Fibroblast of lung (primary cell): ENCODE data around the gene LILRA1. TPM values are rescaled to one million over a fixed set of nuclear protein-coding genes. Genes with fewer than 3 reads are reported as not detected.
"Not testable (repeated sequence)": the region's sequence is repeated elsewhere in the genome, so short reads cannot be mapped to it uniquely, and the experiment has no call there.

Experiments used
- DNase-seq, 2 donors: peaks; one replicate each; pipeline versions ENCODE4 v3.0.0 to v3.0.0-alpha.2; 2010; ENCODE audit warnings: low read depth in 2 of 2
- H2AFZ ChIP-seq: 2 replicates; pipeline ENCODE4 v1.5.1; 2012; ENCODE audit warnings: low read length, control low read depth, inconsistent platforms
- H3K27ac ChIP-seq: 2 replicates; pipeline ENCODE4 v1.5.1; 2011; ENCODE audit warnings: low read length, control low read depth; ENCODE audit not compliant: insufficient read depth
- H3K27me3 ChIP-seq: 2 replicates; pipeline ENCODE4 v1.5.1; 2011; ENCODE audit warnings: mild to moderate bottlenecking, low read length; ENCODE audit not compliant: control insufficient read depth, insufficient read depth
- H3K36me3 ChIP-seq: 2 replicates; pipeline ENCODE4 v1.5.1; 2011; ENCODE audit warnings: low read length; ENCODE audit not compliant: control insufficient read depth, insufficient read depth
- H3K4me1 ChIP-seq: 2 replicates; pipeline ENCODE4 v1.5.1; 2011; ENCODE audit warnings: low read length; ENCODE audit not compliant: control insufficient read depth, insufficient read depth; ENCODE audit errors: extremely low read depth
- H3K4me2 ChIP-seq: 2 replicates; pipeline ENCODE4 v1.5.1; 2011; ENCODE audit warnings: low read length, control low read depth; ENCODE audit not compliant: insufficient read depth; ENCODE audit errors: extremely low read depth
- H3K4me3 ChIP-seq, 4 experiments: fragments of 200-600 bp in 1 of 4; sonication (generic) in 1 of 4; replicated peaks in 1 of 4; 2 replicates each; pipeline ENCODE4 v1.5.1; 2011 to 2016; ENCODE audit warnings: low read length in 4 of 4, low read depth in 3 of 4, mild to moderate bottlenecking in 3 of 4, control low read depth in 2 of 4, inconsistent platforms in 1 of 4, mixed read lengths in 1 of 4; ENCODE audit not compliant: insufficient read depth in 1 of 4; ENCODE audit errors: control extremely low read depth in 1 of 4
- H3K79me2 ChIP-seq: 2 replicates; pipeline ENCODE4 v1.5.1; 2012; ENCODE audit warnings: mild to moderate bottlenecking, low read length, inconsistent platforms; ENCODE audit not compliant: control insufficient read depth, insufficient read depth
- H3K9ac ChIP-seq: 2 replicates; pipeline ENCODE4 v1.5.1; 2011; ENCODE audit warnings: mild to moderate bottlenecking, low read length, control low read depth; ENCODE audit not compliant: insufficient read depth
- H3K9me3 ChIP-seq: 2 replicates; pipeline ENCODE4 v1.5.1; 2012; ENCODE audit warnings: low read depth, low read length; ENCODE audit not compliant: control insufficient read depth, insufficient read depth
- H4K20me1 ChIP-seq: 2 replicates; pipeline ENCODE4 v1.5.1; 2011; ENCODE audit warnings: low read length; ENCODE audit not compliant: control insufficient read depth, insufficient read depth; ENCODE audit errors: extremely low read depth
- EZH2 ChIP-seq: IDR thresholded peaks from 2 replicates; pipeline ENCODE4 v1.5.1; 2012; ENCODE audit warnings: low read length, control low read depth, mild to moderate bottlenecking; ENCODE audit errors: missing control alignments
- polyA plus RNA-seq, 2 donors: library from polyadenylated mRNA; depleted of rRNA in 1 of 2; stranded (reverse) in 1 of 2; unstranded in 1 of 2; fragments of >200 nt; gene quantifications; 2 replicates each; pipeline ENCODE4 v1.2.1, GENCODE V29; 2011 to 2012; ENCODE audit warnings: missing spikeins in 1 of 2
- total RNA-seq: library from RNA; depleted of rRNA; stranded (reverse); fragments of >200 nt; gene quantifications from 2 replicates; pipeline ENCODE4 v1.2.1, GENCODE V29; 2014
- TF ChIP-seq, protein P1 (sequence below), 2 donors: IDR thresholded peaks in 1 of 2; conservative IDR thresholded peaks in 1 of 2; 1 replicate in 1 of 2; 2 replicates in 1 of 2; pipeline ENCODE4 v1.5.1; 2011 to 2012; ENCODE audit warnings: low read length in 2 of 2, control low read depth in 1 of 2, inconsistent platforms in 1 of 2, low read depth in 1 of 2, mild to moderate bottlenecking in 1 of 2

LILRA1 gene
- total and polyA plus RNA-seq, 2 donors (not counting 1 experiment from before 2014, with no cell fraction given), result not detected

DNA sequence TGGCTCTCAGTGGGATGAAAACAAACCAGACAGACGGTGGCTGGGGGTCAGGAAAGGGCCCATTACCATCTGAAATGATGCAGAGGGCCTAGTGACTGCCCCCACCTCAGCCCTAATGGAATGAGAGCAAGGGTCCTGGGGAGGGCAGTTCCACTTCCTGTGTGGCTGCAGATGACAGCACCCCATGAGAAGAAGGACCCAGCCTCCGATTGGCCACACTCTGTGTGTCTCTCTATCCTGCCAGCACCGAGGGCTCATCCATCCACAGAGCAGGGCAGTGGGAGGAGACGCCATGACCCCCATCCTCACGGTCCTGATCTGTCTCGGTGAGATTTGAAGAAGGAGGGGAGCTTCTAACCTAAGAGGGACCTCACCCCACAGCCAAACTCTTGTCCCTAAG is 37.4 kb downstream of the LILRA1 start:
- no peaks in the 10 kb centered on the region for H3K9me3 ChIP-seq
- H3K79me2 ChIP-seq, result no peaks in the 10 kb centered on the region
- H3K4me2 ChIP-seq, result no peak overlapping the region
- TF ChIP-seq EZH2, result no peak
- TF ChIP-seq, protein P1, sequence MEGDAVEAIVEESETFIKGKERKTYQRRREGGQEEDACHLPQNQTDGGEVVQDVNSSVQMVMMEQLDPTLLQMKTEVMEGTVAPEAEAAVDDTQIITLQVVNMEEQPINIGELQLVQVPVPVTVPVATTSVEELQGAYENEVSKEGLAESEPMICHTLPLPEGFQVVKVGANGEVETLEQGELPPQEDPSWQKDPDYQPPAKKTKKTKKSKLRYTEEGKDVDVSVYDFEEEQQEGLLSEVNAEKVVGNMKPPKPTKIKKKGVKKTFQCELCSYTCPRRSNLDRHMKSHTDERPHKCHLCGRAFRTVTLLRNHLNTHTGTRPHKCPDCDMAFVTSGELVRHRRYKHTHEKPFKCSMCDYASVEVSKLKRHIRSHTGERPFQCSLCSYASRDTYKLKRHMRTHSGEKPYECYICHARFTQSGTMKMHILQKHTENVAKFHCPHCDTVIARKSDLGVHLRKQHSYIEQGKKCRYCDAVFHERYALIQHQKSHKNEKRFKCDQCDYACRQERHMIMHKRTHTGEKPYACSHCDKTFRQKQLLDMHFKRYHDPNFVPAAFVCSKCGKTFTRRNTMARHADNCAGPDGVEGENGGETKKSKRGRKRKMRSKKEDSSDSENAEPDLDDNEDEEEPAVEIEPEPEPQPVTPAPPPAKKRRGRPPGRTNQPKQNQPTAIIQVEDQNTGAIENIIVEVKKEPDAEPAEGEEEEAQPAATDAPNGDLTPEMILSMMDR (conservative IDR thresholded peaks at IDR 0.05 in 1 of 2, IDR thresholded peaks at IDR 0.05 in 1 of 2; ENCODE audit: low read depth in 1 of 2, low read length in 2 of 2), result no peak
- no peak overlapping the region for H2AFZ ChIP-seq
- no peaks in the 10 kb centered on the region for H3K4me1 ChIP-seq
- no peaks in the 10 kb centered on the region for H3K27me3 ChIP-seq
- H3K27ac ChIP-seq, result no peak overlapping the region
- H3K9ac ChIP-seq, result no peak overlapping the region
- H3K36me3 ChIP-seq, result no peaks in the 10 kb centered on the region
- DNase-seq, result no peak
- no peaks in the 10 kb centered on the region for H4K20me1 ChIP-seq
- H3K4me3 ChIP-seq, result no peak overlapping the region

DNA sequence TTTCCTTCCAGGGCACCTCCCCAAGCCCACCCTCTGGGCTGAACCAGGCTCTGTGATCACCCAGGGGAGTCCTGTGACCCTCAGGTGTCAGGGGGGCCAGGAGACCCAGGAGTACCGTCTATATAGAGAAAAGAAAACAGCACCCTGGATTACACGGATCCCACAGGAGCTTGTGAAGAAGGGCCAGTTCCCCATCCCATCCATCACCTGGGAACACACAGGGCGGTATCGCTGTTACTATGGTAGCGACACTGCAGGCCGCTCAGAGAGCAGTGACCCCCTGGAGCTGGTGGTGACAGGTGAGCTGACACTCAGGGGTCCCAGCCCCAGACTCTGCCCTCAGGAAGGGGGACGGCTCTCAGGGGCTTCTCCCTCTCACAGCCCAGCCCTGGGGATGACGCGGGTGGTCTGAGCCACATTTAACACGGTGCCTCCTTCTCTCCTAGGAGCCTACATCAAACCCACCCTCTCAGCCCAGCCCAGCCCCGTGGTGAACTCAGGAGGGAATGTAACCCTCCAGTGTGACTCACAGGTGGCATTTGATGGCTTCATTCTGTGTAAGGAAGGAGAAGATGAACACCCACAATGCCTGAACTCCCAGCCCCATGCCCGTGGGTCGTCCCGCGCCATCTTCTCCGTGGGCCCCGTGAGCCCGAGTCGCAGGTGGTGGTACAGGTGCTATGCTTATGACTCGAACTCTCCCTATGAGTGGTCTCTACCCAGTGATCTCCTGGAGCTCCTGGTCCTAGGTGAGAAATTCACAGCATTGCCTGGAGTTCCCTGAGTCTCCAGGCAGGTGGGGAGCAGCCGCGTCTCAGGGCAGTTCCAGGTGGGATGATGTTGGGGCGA is 38.3 kb downstream of the LILRA1 start:
- H4K20me1 ChIP-seq, H3K4me1 ChIP-seq, DNase-seq: not testable (repeated sequence)

DNA sequence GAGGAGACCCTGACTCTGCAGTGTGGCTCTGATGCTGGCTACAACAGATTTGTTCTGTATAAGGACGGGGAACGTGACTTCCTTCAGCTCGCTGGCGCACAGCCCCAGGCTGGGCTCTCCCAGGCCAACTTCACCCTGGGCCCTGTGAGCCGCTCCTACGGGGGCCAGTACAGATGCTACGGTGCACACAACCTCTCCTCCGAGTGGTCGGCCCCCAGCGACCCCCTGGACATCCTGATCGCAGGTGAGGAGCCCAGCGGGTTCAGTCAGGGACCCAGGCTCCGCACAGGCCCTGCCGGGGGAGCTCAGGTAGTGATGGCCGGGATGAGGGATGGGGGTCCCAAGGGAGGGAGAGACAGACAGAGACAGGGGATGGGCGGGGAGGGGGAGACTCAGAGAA is 39.1 kb downstream of the LILRA1 start:
- not testable (repeated sequence) for H3K4me1 ChIP-seq, H3K36me3 ChIP-seq, H3K9me3 ChIP-seq, H2AFZ ChIP-seq, H3K27ac ChIP-seq, H4K20me1 ChIP-seq, H3K79me2 ChIP-seq, H3K4me3 ChIP-seq, H3K4me2 ChIP-seq, H3K9ac ChIP-seq, DNase-seq, H3K27me3 ChIP-seq

More for the DNA sequence above, 38.3 kb downstream of the LILRA1 start:
- H3K9me3 ChIP-seq, H3K27me3 ChIP-seq, H3K4me2 ChIP-seq, H3K27ac ChIP-seq, H3K79me2 ChIP-seq, H3K36me3 ChIP-seq, H3K9ac ChIP-seq, H3K4me3 ChIP-seq, H2AFZ ChIP-seq: not testable (repeated sequence)

DNA sequence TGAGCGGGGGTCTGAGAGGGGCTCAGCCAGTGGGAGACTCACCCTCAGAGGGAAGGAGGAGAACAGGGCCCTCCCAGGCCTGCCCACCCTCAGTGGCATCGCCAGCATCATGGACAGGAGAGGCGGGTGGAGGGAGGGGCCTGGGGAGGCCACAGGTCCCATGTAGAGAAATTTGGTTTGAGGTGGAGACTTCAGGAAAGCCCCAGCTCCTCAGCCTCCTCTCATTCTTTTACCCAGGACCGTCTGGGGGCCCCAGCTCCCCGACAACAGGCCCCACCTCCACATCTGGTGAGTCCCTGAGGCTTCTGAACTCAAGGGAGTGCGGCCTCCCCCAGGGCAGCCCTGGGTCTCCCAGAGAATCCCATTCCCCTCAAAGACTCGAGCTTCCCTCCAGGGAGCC is 40.0 kb downstream of the LILRA1 start:
- Histone ChIP-seq H4K20me1 (no peaks in the 10 kb centered on the region), H3K4me1 (no peaks in the 10 kb centered on the region), H3K36me3 (no peaks in the 10 kb centered on the region), H3K4me3 (no peak overlapping the region), H3K9me3 (no peaks in the 10 kb centered on the region), H3K9ac (no peak overlapping the region), H3K27me3 (no peaks in the 10 kb centered on the region), H2AFZ (no peak overlapping the region), H3K4me2 (no peak overlapping the region), H3K79me2 (no peaks in the 10 kb centered on the region), H3K27ac (no peak overlapping the region)
- DNase-seq, result no peak
- TF ChIP-seq, protein P1 (conservative IDR thresholded peaks at IDR 0.05 in 1 of 2, IDR thresholded peaks at IDR 0.05 in 1 of 2; ENCODE audit: low read depth in 1 of 2, low read length in 2 of 2), result no peak

DNA sequence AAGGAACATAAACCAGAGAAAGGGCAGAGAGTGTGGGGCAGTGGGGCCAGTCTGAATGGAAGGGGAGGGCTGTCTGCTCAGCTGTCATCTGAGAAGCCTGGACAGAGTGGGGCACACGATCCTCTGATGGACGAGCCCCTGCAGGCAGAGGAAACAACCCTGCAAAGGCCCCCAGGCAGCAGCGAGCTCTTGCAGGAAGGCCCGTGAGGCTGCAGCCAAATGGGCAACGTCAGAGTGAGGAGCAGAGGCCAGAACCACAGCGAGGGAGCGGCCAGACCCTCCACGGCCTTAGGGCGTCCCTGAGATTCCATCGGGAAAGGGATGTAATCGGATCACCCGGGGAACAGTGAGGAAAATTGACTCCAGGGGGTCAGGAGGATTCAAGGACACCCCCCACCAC is 42.6 kb downstream of the LILRA1 start:
- H3K4me2 ChIP-seq, H3K27ac ChIP-seq, H3K36me3 ChIP-seq, H3K79me2 ChIP-seq, H3K9ac ChIP-seq, H3K27me3 ChIP-seq, H3K9me3 ChIP-seq, DNase-seq, H2AFZ ChIP-seq, H3K4me3 ChIP-seq, H3K4me1 ChIP-seq, H4K20me1 ChIP-seq: not testable (repeated sequence)
